GM19455 (cell line): ENCODE measurements around the gene SMIM38.

Experiments used
- ATAC-seq: cut with Tn5 transposase; IDR thresholded peaks from one replicate; pipeline ENCODE4 v1.9.1; 2021; ENCODE audit not compliant: unreplicated experiment

Gene SMIM38

DNA sequence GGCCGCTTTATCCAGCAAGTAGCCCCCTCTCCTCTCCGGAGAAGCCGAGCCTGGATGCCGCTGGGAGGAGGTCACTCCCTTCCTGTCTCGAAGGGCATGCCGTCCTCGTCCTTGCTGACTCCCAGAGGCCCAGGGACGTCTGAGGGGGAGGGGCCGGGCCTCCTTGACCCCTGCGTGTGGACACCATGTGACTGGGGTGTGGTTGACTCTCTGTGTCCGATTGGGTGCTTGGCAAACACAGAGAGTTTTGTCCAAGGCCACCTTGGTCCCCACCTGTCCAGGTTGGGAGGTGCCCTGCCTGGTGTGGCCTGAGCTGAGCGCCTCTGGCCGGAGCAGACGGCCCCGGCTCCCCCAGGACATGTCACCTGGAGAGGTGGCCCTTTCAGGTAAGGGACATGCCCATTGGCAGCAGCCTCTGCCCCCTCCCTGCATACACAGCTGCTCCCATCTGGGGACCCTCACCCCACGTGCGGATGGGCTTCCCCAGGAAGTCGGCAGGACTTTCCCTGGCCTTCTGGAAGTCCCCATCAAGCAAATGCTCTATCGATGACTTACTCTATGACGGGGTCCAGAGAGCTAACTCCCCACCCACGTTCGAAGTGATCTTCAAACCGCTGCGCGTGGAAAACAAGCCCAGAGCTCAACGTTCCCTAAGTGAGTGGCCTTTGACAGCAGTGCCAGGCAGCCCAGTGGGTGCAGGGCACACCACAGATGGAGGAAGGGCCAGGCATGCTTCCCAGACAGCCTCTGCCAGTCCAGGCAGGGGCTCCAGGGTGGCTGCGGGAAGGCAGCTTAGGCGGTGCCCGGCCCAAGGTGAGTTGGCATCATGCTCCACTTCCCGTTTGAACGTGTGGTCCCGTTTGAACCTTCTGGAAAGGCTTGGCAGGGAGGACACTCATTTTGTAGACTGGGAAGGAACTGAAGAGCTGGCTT lies at the start of gene SMIM38:
TSS of gene SMIM38 (plus strand) at position 634 of the 933 bp plus-strand sequence. CDS start 1,912 bp downstream, outside the sequence.
- ATAC-seq = no peak

DNA sequence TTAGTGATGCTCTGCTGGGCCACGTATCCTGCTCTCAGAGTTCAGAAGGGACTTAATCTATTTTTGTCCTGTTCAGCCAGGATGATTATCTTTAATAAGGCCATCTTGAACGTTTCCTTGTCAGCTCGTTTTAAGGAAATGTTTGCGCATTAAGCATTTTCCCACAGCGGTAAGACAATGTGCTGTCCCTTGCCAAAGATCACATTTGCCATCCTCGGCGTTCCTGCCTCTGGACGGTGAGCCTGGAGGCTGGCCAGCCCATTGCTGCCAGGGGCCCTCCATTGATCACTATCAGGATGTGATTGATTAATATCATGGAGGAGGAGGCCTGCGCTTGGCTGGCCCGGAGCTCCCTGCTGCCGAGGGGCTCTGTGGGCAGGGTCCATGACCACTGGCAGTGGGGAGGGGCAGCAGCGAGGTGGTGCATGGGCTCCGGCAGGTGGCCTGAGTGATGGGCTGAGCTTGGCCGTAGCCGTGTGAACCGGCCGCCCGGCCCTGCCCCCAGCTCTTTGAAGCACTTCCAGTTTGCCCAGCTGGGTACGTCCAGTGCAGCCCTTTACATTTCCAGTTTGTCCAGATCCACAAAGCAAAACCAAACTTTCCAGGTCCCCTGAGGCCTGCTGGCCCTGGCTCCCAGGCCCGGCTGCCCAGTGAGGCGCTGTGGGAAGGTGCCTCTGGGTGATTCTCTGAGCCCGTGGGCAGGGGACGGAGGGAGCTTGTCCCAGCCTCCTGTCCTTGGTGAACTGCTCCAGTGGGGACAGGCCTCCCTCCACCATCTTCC lies 49.5 kb upstream of the SMIM38 start:
- no peak for ATAC-seq

DNA sequence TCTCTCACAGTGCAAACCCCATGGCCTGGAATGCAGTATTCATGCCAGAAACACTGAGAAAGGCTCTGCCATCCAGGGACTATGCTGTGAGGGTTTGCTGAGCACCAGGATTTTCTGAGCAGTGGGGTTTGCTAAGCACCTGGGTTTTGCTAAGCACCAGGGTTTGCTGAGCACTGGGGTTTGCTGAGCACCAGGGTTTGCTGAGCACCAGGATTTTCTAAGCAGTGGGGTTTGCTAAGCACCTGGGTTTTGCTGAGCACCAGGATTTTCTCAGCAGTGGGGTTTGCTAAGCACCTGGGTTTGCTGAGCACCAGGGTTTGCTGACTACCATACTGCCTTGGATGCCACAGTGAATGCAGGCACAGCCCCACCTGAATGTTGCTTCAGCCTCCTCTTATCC lies 48.3 kb upstream of the SMIM38 start:
- ATAC-seq = no peak

DNA sequence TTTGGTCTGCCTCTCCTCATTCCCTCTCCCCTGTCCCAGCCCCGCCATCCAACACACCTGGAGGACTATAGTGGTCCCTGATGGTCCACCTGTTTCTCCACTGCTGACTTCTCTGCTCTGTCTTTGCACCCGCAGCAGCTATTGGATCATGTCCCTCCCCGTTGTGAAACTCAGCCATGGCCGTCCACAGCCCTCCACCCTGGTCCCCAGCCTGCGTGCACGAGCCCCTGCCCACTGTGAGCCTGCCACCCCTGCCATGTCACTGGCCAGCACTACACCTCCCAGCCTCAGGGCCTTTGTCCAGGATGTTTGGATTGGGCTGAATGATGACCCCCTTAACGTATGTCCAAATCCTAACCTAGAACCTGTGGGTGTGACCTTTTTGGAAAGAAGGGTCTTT lies 47.7 kb upstream of the SMIM38 start:
- no peak for ATAC-seq

DNA sequence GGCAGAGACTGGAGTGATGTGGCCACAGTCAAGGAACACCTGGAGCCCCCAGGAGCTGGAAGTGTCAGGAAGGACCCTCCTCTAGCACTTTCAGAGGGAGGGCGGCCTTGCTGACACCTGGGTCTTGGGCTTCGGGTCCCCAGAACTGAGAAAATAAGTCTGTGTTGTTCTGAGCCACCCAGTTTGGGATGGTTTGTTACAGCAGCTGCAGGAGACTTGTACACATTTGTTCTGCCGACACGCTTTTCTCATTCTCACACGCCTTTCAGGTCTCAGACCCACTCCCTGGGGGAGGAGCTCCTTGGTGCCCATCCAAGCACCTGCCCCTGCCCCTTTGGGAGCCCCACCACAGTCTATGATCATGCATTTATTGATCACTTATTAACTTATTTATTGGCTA lies 47.2 kb upstream of the SMIM38 start:
- no peak for ATAC-seq

DNA sequence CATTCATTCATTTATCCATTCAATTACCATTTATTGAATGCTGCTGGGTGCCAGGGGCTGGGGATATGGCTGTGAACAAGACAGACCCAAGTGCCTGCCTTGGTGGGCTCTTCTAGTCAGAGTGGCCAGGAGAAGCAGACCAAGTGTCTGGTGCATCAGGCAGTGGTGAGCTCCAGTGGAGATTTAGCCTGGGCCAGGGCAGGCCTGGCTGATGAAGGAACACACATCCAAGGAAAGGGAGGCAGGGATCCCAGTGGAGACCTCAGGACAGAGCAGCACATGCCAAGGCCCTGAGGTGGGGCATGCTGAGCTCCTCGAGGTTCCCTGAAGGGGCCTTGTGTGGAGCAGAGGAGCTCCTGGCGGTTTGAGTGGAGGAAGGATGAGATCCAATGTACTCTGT lies 46.6 kb upstream of the SMIM38 start:
- ATAC-seq = no peak

DNA sequence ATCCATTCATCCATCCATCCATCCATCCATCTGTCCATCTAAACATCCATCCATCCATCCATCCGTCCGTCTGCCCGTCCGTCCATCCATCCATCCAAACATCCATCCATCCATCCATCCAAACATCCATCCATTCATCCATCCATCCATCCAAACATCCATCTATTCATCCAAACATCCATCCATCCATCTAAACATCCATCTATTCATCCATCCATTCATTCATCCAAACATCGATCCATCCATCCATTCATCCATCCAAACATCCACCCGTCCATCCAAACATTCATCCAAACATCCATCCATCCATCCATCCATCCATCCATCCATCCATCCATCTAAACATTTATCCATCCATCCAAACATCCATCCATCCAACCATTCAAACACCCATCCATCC lies 45.3 kb upstream of the SMIM38 start:
- no peak for ATAC-seq

DNA sequence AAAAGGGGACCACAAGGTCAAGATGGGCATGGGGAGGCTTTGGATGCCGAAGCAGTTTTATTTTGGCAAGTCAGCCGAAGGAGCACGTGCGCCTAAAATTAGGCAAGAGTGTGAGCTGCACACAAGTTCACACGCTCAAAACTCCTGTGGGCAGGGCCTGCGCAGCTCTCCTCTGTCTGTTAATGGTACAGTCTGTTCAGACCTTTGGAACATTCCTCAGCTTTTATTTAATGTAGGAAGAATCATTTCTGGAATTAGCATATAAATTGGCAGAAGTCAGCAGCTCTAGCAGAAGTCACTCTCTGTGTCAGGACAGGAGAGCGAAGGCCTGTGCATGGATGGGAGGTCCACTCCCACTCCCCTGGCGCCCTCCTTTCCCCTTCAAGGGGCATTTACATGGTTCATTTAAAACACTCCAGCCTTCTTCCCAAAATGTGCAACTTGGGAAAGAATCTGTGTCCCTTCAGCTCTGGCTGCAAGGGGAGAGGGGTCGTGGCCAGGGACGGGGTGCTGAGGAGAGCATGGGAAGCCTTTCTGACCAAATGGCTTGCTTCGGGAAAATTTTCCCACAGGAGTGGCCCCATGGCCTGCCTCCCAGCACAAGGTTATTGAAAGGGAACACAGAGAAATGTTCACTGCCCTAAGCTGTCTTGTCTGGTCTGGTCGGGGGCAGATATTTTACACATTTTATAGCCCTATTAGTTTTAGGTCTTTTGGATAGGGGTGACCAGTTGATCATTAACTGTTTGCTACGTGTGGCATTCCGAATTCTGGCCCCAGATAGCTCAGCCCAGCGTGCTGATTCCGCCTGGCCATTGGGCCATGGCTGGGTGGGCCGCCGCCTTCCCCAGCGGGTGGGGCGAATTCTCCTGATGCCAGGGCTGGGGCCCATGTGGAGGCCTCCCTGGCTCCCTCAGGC lies 43.9 kb upstream of the SMIM38 start:
- no peak for ATAC-seq

DNA sequence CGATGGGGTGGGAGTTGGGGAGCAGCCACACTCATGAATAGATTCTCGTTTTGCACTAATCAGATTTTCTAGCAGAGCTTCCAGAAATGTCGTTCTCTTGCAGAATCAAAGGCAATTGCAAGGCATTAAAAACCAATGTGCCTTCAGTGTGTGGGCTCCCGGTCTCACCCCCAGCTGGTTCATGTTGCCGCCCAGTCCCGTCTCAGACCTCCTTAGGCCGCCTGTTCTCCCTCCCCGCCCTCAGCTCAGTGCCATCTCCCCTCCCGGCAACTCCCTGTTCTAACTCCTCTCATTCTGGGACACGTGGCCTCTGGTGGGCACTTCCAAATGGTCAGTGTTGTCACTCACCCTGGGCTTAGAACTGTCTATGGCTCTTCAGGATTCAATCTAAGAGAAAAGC lies 42.5 kb upstream of the SMIM38 start:
- no peak for ATAC-seq

DNA sequence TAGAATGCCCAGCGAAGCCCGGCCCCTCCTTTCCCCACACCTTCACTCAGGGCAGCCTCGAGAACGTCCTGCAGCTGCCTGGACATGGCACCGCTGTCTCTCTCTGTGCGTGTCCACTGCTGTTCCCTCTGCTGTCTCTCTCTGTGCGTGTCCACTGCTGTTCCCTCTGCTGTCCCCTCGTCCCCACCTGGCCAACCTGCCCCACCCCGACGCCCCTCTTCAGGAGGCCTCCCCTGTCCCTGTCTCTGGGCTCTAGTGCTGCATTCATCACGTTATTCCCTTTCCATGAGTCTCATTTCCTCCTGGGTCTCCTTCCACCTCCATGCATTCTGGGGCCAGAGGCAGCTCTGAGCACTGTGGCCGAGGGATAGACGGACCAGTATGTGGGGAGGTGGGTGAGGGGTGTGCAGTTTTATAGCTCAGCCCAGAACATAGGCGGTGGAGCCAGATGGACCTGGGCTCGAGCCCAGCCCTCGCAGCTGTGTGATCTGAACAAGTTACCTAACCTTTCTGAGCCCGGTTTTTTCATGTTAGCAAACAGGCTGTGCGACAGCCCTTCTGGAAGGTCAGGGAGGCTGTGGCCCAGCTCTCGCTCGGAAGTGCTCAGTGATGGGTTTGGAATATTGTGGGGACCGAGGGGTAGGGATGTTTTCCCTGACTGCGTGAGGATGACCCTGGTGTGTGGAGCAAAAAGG lies 41.9 kb upstream of the SMIM38 start:
- no peak for ATAC-seq

DNA sequence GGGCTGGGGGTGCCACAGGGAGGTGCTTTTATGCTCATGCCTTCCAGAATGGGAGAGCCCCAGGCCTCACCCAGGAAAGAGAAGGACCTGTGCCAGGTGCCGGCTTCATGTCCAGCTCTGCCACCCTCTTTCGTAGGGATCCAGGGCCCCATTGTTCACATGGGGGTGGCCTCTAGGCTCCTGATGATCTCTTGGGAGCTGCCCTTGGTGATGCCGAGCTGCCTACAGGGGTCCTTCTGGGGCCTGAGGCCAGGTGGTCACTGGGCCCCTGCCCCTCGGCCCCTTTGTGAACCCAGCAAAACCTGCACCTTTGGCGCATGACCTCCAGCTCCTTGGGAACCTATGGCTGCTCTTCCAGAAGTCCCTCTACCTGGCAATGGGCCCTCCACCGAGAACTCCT lies 41.4 kb upstream of the SMIM38 start:
- no peak for ATAC-seq

DNA sequence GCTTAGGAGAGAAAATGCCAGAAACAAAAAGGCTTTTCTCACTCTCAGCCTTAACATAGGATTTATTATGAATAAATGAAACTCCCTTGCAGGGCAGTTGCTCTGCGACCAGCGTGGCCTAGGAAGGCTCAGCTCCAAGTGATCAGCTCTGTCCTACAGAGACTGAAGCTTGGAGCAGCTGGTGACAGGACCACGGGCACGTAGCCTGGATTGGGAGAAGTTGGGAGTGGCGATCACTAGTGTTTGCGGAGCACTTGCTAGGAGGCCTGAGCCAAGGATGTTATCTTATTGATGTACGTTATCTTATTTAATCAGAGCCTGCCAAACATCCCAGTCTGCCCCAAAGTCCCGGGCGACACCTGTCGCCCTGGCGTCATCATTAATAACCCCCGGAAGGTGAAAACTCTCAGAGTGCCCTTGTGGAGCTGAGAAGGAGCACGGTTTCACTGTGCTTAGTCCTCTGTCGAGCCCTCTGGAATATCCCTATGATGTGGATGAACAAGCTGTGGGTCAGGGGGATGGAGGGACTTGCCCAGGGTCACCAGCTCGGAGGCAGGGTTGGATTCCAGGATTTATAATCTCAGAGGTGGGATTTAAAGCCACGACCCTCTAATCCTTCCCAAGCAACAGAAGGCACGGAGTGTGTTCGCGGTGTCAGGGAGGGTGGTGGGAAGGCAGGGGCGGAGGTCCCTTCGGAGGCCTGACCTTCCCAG lies 40.8 kb upstream of the SMIM38 start:
- ATAC-seq = no peak

DNA sequence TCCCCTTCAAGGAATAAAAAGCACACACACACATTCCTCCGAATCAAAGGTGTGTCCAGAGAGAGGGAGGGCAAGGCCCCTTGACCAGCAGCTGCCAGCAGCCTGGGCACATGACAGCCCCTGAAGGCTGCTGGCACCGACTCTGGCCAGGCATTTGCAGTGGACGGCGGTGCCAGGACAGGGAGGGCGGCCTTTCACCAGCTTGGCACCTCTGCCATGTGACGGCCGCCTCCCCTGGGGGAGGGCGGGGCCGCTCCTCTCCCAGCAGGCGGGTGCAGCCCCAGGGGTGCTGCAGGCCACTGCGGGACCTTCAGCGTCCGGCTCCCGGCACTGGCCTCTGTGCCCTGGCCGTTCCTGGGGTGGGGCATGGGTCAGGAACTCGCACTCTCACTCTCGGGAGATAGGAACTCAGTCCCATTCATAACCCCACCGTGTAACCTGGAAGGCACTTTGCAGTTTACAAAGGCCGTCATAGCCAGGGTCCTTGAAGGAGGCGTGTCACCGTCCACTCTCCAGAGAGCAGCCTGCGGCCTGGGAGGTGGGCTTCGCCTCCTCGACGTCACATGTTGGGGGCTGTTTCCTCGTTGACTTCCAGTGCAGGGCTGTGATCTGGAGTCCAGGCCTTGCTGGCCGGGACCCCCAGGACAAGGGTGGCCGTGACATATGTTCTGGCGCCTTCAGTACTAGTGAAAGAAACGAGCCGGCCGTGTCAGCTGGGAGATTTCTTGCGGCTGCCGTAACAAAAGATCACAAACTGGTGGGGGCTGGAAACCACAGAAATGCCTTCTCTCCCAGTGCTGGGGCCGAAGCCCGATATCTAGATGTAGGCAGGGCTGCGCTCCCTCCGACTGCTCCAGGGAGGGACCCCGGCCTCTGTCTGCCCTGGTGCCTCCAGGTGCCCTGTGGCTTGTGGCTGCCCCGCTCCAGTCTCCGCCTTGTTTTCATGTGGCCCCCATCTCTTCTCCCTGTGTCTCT lies 39.9 kb upstream of the SMIM38 start:
- no peak for ATAC-seq

DNA sequence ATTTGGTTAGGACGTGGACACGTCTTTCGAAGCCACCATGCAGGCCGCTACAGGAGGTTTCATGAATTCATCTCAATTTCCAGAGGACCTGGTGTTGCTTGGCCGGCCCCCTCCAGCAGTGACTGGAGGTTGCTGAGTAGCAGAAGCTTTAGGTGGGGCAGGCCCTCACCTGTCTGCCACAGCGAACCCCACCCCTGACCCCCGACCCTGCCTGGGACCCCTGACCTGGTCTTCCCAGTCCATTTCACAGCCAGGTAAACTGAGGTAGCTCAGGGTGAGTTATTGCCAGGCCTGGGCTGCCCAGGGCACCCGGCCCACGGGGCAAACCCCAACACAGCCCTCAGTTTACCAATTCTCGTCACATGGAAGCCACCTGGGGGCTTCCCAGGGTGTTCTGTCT lies 39.1 kb upstream of the SMIM38 start:
- ATAC-seq = no peak

DNA sequence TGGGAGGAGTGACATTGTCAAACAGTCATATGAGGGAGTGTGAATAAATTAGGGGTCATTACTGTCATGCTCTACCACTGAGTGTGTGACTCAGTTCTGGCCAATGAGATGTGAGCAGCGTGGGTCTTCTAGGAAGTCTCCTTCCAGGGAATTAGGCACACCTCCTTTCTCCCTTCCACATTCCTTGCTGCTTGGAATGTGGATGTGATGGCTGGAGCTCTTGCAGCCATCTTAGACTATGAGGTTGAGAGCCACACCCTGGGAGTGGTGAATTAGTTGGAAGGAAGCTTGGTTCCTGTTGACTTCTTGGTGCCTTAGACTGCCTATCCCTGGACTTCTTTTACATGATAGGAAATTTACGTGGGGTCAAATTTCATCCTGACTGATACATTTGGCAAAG lies 36.5 kb upstream of the SMIM38 start:
- no peak for ATAC-seq

DNA sequence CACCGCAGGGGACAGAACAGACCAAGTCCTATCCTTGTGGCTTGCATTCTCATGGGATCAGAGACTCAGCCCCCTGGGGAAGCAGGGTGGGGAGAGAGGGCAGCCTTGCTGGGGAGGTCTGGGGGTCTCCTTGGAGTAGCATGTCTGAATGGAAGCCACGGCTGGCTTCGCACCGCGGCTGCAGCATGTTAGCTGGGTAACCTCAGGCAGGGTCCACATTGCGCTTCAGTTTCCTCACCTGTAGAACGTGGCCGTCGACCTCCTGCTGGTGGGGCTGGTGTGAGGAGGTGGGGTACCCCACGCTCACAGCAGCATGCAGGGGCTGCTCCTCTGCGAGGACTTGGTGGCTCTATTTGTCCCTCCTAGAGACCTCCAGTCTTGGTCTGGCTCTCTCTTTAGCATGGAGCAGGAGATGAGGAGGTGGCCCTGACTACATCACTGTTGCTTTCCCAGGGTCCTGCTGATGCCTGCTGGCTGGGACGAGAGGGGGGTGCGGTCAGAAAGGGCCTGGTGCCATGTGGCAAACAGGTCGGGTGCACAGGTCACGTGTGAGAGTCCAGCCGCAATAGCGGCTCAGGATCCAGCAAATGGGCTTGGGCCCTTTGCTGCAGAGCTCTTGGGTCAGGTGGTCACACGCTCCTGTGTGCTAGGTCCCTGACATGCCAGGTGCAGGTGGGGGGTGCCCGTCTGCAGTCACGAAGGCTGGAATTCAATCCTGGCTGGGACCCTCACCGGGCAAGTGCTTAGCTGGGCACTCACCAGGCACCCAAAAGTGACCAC lies 35.4 kb upstream of the SMIM38 start:
- ATAC-seq = no peak

DNA sequence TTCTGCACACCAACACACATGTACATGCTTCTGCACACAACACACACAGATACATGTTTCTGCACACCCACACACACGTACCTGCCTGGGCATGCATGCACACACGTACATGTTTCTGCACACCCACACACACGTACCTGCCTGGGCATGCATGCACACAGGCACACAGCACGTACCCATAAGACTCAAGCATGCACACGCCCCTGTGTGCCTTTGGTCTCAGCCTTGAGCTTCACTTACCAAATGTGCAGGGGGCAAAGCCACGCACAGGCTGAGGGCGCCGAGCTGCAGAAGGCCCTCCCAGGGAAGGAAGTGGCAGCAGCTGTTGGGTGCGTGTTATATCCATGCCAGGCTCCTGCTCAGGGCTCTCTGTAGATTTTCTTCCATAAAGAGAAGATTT lies 34.7 kb upstream of the SMIM38 start:
- ATAC-seq = no peak
